Mesendoderm (in vitro differentiated cells): ENCODE measurements around the gene SEMA3C.

Experiments used
- DNase-seq: peaks from one replicate; pipeline ENCODE4 v3.0.0; 2013
- H2AK5ac ChIP-seq: 2 replicates; pipeline ENCODE4 v1.6.1; 2013; ENCODE audit warnings: low read length, inconsistent platforms
- H2BK120ac ChIP-seq: 2 replicates; pipeline ENCODE4 v1.6.1; 2013; ENCODE audit warnings: low read depth, mild to moderate bottlenecking, low read length, moderate library complexity, mixed read lengths
- H2BK15ac ChIP-seq: replicated peaks from 2 replicates; pipeline ENCODE4 v1.6.1; 2013; ENCODE audit warnings: low read depth, mild to moderate bottlenecking, moderate library complexity
- H2BK5ac ChIP-seq: 2 replicates; pipeline ENCODE4 v1.6.1; 2013; ENCODE audit warnings: low read length, inconsistent platforms
- H3K18ac ChIP-seq: 2 replicates; pipeline ENCODE4 v1.6.1; 2013; ENCODE audit warnings: mild to moderate bottlenecking, low read length, mixed read lengths
- H3K23ac ChIP-seq: one replicate; pipeline ENCODE4 v1.6.1; 2013; ENCODE audit warnings: low read length
- H3K27ac ChIP-seq: 2 replicates; pipeline ENCODE4 v1.5.1; 2013; ENCODE audit warnings: low read depth, mild to moderate bottlenecking, inconsistent platforms, low read length, moderate library complexity
- H3K27me3 ChIP-seq: 2 replicates; pipeline ENCODE4 v1.6.1; 2013; ENCODE audit warnings: low read length, control low read depth, mild to moderate bottlenecking, inconsistent platforms; ENCODE audit not compliant: insufficient read depth, poor library complexity
- H3K36me3 ChIP-seq: 2 replicates; pipeline ENCODE4 v1.6.1; 2013; ENCODE audit warnings: low read length, inconsistent platforms; ENCODE audit not compliant: control insufficient read depth, insufficient read depth
- H3K4ac ChIP-seq: one replicate; pipeline ENCODE4 v1.6.1; 2013; ENCODE audit warnings: low read depth, mild to moderate bottlenecking, low read length, moderate library complexity
- H3K4me1 ChIP-seq: 2 replicates; pipeline ENCODE4 v1.6.1; 2013; ENCODE audit warnings: low read depth, low read length, inconsistent platforms; ENCODE audit not compliant: control insufficient read depth
- H3K4me2 ChIP-seq: 2 replicates; pipeline ENCODE4 v1.6.1; 2013; ENCODE audit warnings: low read length
- H3K4me3 ChIP-seq: 2 replicates; pipeline ENCODE4 v1.5.1; 2013; ENCODE audit warnings: mild to moderate bottlenecking, low read length
- H3K56ac ChIP-seq: one replicate; pipeline ENCODE4 v1.6.1; 2013; ENCODE audit warnings: low read length
- H3K79me1 ChIP-seq: 2 replicates; pipeline ENCODE4 v1.6.1; 2013; ENCODE audit warnings: low read length, inconsistent platforms
- H3K79me2 ChIP-seq: 2 replicates; pipeline ENCODE4 v1.6.1; 2013; ENCODE audit warnings: mild to moderate bottlenecking, low read length; ENCODE audit not compliant: control insufficient read depth, insufficient read depth
- H3K9ac ChIP-seq: 2 replicates; pipeline ENCODE4 v1.6.1; 2013; ENCODE audit warnings: low read length, inconsistent platforms
- H4K5ac ChIP-seq: one replicate; pipeline ENCODE4 v1.6.1; 2013; ENCODE audit warnings: low read length
- H4K8ac ChIP-seq: one replicate; pipeline ENCODE4 v1.6.1; 2013; ENCODE audit warnings: low read depth, mild to moderate bottlenecking, control low read depth, low read length, moderate library complexity
- WGBS: extraction: QIAGEN DNeasy Blood & Tissue Kit; methylation state at CpG from one replicate; pipeline ENCODE4 v1.1.7; 2013; ENCODE audit warnings: low lambda C conversion rate, missing lambda C conversion rate; ENCODE audit not compliant: insufficient coverage; ENCODE audit errors: extremely low coverage; 5-methylcytosine and 5-hydroxymethylcytosine counted together

Gene SEMA3C

DNA sequence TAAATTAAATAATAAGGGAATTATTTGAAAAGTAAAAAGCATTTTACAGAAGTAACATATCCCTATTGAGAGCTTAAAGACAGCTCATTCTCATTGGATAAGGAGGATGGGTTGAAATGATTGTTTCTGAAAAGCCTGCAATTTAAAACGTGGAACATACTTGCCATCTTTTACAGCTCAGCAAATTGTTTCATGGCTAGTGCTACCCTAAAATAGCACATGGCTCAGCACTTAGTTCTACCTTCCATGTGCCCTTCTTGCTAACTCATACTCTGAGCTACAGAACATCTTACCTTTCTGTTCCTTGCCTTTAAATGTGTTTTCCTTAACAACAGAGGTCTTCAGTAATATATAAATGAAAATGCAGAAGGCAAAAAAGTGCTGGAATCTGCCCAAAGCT, 8.6 kb downstream of the SEMA3C start:
- H3K27ac ChIP-seq: no peak overlapping the region
- H2BK15ac ChIP-seq: no peak overlapping the region
- H3K18ac ChIP-seq: no peak overlapping the region
- H2AK5ac ChIP-seq: no peak overlapping the region
- no peak overlapping the region for H3K56ac ChIP-seq
- H3K4me2 ChIP-seq: no peak overlapping the region
- H2BK120ac ChIP-seq: no peak overlapping the region
- no peak overlapping the region for H2BK5ac ChIP-seq
- H3K79me2 ChIP-seq: no peaks in the 10 kb centered on the region
- no peaks in the 10 kb centered on the region for H3K27me3 ChIP-seq
- no peak overlapping the region for H3K4ac ChIP-seq
- no peak overlapping the region for H4K5ac ChIP-seq
- no peak overlapping the region for H4K8ac ChIP-seq
- no peaks in the 10 kb centered on the region for H3K36me3 ChIP-seq
- no peak overlapping the region for H3K23ac ChIP-seq
- H3K79me1 ChIP-seq: no peaks in the 10 kb centered on the region
- H3K4me3 ChIP-seq: no peak overlapping the region
- no peak for DNase-seq
- H3K9ac ChIP-seq: no peak overlapping the region
- no CpG with 5 or more reads among the region's 1 CpG for WGBS
- no peaks in the 10 kb centered on the region for H3K4me1 ChIP-seq

DNA sequence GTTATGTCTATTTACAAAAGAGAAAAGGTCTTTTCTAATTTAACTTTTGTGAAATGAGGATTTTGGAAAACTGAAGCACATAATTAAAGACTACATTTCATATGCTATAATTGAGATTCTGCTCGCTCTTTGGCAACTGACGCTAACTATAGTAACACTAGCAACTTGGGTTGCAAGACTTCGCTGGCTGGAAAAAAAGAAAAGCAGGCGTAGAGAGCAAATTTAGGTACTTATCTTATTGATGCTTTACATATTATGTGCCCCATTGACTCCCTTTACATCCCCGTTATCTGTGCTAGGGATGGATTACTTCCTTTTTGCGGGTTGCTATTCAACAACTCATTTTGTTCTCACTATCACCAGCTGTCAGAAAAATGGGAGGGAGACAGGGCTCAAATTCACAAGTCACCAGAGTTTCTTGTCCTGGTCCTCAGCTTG, 10.5 kb downstream of the SEMA3C start:
- no peak overlapping the region for H2BK120ac ChIP-seq
- no peak overlapping the region for H2BK15ac ChIP-seq
- no peaks in the 10 kb centered on the region for H3K36me3 ChIP-seq
- no peak overlapping the region for H3K56ac ChIP-seq
- H2BK5ac ChIP-seq: no peak overlapping the region
- no peak overlapping the region for H3K4me3 ChIP-seq
- no peaks in the 10 kb centered on the region for H3K4me1 ChIP-seq
- H3K79me1 ChIP-seq: no peaks in the 10 kb centered on the region
- H3K27ac ChIP-seq: no peak overlapping the region
- no peak overlapping the region for H3K9ac ChIP-seq
- no peak overlapping the region for H3K23ac ChIP-seq
- H2AK5ac ChIP-seq: no peak overlapping the region
- H3K4me2 ChIP-seq: no peak overlapping the region
- H4K5ac ChIP-seq: no peak overlapping the region
- no peaks in the 10 kb centered on the region for H3K79me2 ChIP-seq
- H3K18ac ChIP-seq: no peak overlapping the region
- no peak overlapping the region for H4K8ac ChIP-seq
- H3K27me3 ChIP-seq: no peaks in the 10 kb centered on the region
- H3K4ac ChIP-seq: no peak overlapping the region
- WGBS: no CpG with 5 or more reads among the region's 6 CpGs
- no peak for DNase-seq

DNA sequence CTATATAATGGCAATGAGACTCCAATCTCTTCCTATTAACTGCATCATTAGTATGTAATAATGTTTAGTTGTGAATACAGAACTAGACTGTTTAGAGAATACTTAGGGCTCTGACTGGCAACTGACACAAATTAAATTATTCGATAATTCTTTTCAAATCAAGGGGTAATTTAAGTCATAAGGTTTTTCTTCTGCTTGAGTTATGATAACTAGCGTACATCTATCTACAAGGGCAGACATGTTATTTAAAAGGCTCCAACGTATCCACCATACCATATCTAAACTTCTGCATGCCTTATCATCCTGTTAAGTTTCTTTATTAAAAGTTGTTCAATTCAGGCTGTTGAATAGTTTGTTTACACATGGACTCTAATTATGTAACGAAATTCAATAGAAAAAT, 11.2 kb downstream of the SEMA3C start:
- no peak overlapping the region for H4K5ac ChIP-seq
- H3K27me3 ChIP-seq: no peaks in the 10 kb centered on the region
- H2BK5ac ChIP-seq: no peak overlapping the region
- no peak overlapping the region for H3K4me3 ChIP-seq
- no peak overlapping the region for H3K56ac ChIP-seq
- H3K4me2 ChIP-seq: no peak overlapping the region
- no peaks in the 10 kb centered on the region for H3K4me1 ChIP-seq
- H3K79me2 ChIP-seq: no peaks in the 10 kb centered on the region
- no peak overlapping the region for H3K9ac ChIP-seq
- no peak overlapping the region for H2AK5ac ChIP-seq
- no CpG with 5 or more reads among the region's 4 CpGs for WGBS
- H3K36me3 ChIP-seq: no peaks in the 10 kb centered on the region
- H3K23ac ChIP-seq: no peak overlapping the region
- no peak overlapping the region for H3K27ac ChIP-seq
- H2BK120ac ChIP-seq: no peak overlapping the region
- no peak overlapping the region for H4K8ac ChIP-seq
- DNase-seq: no peak
- H3K79me1 ChIP-seq: no peaks in the 10 kb centered on the region
- H2BK15ac ChIP-seq: no peak overlapping the region
- H3K4ac ChIP-seq: no peak overlapping the region
- no peak overlapping the region for H3K18ac ChIP-seq

DNA sequence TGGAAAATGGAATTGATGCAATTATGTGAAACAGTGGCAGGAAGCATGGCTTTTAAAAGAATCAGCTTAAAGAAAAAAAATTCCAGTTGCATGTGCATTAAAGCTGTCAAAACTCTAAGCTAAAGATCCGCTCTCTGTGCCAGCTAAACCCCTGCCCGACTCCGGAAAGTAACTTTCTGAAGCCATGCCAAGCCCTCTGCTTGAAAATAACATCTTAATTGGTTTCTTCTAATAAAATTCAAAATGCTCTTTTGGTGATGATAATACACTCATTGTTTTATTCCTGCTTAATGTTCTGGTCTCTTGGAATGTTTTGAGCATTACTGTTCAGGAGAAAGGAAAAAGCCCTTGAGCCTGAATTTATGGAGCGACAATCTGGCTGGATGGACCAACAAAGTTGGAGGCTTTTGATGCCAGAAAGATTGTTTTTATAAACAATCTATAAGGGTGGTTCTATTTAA, 11.7 kb downstream of the SEMA3C start:
- Histone ChIP-seq H3K4ac (no peak overlapping the region), H3K79me1 (no peaks in the 10 kb centered on the region), H3K79me2 (no peaks in the 10 kb centered on the region), H3K27me3 (no peaks in the 10 kb centered on the region), H3K4me2 (no peak overlapping the region), H4K5ac (no peak overlapping the region), H3K4me3 (no peak overlapping the region), H2AK5ac (no peak overlapping the region), H3K56ac (no peak overlapping the region), H3K4me1 (no peaks in the 10 kb centered on the region), H3K23ac (no peak overlapping the region), H3K9ac (no peak overlapping the region), H3K18ac (no peak overlapping the region), H3K27ac (no peak overlapping the region), H4K8ac (no peak overlapping the region), H2BK5ac (no peak overlapping the region), H3K36me3 (no peaks in the 10 kb centered on the region), H2BK120ac (no peak overlapping the region), H2BK15ac (no peak overlapping the region)
- DNase-seq: no peak
- WGBS: no CpG with 5 or more reads among the region's 4 CpGs

DNA sequence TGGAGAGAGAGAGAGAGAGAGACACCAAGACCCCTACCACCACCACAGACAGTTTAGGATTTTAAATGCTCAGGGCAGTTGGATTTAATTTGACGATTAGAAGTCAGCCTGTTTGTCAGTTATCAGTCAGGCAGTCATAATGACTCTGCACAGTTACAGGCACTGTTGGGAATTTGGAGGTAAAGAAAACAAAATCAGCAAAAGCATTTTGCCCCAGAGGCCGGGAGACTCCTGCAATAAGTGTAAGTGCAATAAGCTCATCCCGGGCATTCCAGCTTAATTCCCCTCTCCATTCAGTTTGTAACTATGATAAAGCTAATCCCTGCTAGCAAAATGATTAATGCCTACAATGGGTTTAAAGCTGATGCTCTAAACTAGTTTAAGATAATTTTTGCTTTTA, 13.5 kb downstream of the SEMA3C start:
- Histone ChIP-seq H3K4ac (no peak overlapping the region), H2AK5ac (no peak overlapping the region), H3K56ac (no peak overlapping the region), H3K18ac (no peak overlapping the region), H3K79me1 (no peaks in the 10 kb centered on the region), H3K23ac (no peak overlapping the region), H2BK120ac (no peak overlapping the region), H3K4me3 (no peak overlapping the region), H3K4me1 (no peaks in the 10 kb centered on the region), H2BK15ac (no peak overlapping the region), H3K36me3 (no peaks in the 10 kb centered on the region), H4K8ac (no peak overlapping the region), H3K9ac (no peak overlapping the region), H3K27ac (no peak overlapping the region), H3K4me2 (no peak overlapping the region), H2BK5ac (no peak overlapping the region), H3K79me2 (no peaks in the 10 kb centered on the region), H4K5ac (no peak overlapping the region), H3K27me3 (no peaks in the 10 kb centered on the region)
- DNase-seq: no peak
- no CpG with 5 or more reads among the region's 3 CpGs for WGBS

DNA sequence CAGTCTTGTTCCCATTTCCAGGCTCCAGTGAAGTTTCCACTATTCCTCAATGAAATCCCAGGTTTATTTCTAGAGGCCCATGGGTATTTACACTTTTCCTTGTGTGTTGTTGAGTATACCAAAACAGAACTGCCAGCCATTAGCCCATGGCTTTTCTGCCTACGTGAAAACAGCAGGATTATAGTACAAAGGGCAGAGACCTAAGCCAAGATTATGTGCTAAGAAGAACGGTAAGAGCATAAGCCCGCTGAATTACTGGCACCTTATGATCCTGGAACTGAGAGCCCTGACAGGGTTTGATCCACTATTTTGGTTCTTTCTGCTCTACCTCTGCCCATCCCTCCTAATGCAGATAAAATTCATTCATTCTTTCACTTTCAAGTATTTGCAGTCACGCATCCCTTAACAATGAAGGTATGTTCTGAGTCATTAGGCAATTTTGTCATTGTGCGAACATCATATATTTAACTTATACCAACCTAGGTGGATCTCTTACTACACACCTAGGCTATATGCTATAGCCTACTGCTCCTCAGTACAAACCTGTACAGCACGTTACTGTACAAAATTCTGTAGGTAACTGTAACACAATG, 16.0 kb downstream of the SEMA3C start:
- H4K5ac ChIP-seq: no peak overlapping the region
- no peak overlapping the region for H3K4me3 ChIP-seq
- H3K27me3 ChIP-seq: no peaks in the 10 kb centered on the region
- H3K4me2 ChIP-seq: no peak overlapping the region
- H3K18ac ChIP-seq: no peak overlapping the region
- no peak overlapping the region for H2BK15ac ChIP-seq
- no CpG with 5 or more reads among the region's 6 CpGs for WGBS
- no peak overlapping the region for H2BK5ac ChIP-seq
- no peak overlapping the region for H4K8ac ChIP-seq
- no peaks in the 10 kb centered on the region for H3K36me3 ChIP-seq
- H3K79me2 ChIP-seq: no peaks in the 10 kb centered on the region
- H3K56ac ChIP-seq: no peak overlapping the region
- H3K4me1 ChIP-seq: no peaks in the 10 kb centered on the region
- H3K23ac ChIP-seq: no peak overlapping the region
- no peak overlapping the region for H3K27ac ChIP-seq
- no peak overlapping the region for H2AK5ac ChIP-seq
- H3K79me1 ChIP-seq: no peaks in the 10 kb centered on the region
- H2BK120ac ChIP-seq: no peak overlapping the region
- no peak overlapping the region for H3K4ac ChIP-seq
- no peak overlapping the region for H3K9ac ChIP-seq
- DNase-seq: no peak
